ENCODE data around the gene ACAN.

DNA sequence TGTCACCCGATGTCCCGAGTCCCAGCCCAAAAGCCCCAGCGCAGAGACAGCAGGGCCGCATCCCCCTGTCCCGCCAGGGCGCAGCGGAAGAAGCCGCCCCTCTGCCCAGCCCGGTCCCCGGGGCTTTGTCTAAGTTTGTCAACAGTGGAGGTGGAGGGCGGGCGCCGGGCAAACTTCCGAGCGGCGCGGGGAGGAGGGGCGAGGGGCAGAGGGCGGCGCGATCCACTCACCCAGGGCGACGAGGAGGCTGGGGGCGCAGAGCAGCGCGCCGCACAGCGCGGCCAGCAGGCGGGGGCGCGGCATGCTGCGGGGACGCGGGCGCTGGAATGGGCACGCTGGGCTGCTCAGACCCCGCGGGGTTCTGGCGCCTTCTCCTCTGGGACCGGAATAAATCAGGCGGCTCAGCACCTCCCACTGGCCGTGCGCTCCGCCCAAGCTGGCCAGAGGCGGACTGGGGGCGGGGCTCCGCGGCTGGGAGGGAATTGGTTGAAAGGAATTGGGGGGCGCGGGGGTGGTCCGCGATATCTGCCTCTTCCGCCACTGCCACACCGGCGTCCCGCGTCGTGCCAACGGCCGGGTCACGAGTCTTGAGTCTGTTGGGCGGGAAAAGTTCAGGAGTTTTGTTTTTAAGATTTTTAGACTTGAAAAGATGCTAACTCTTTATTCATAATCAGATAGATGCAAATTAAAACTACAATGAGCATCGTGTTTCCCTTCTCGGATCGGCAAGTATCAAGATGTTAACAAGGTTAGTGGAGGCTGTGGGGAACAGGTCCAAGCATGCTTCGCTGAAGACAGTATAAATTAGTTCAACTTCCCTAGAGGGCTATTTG lies 110.0 kb downstream of the ACAN start, which contains the start of gene MFGE8:
- TF ChIP-seq, protein P1, sequence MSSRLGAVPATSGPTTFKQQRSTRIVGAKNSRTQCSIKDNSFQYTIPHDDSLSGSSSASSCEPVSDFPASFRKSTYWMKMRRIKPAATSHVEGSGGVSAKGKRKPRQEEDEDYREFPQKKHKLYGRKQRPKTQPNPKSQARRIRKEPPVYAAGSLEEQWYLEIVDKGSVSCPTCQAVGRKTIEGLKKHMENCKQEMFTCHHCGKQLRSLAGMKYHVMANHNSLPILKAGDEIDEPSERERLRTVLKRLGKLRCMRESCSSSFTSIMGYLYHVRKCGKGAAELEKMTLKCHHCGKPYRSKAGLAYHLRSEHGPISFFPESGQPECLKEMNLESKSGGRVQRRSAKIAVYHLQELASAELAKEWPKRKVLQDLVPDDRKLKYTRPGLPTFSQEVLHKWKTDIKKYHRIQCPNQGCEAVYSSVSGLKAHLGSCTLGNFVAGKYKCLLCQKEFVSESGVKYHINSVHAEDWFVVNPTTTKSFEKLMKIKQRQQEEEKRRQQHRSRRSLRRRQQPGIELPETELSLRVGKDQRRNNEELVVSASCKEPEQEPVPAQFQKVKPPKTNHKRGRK (CRISPR knock-in tag; IDR thresholded peaks at IDR 0.05; ENCODE audit: borderline replicate concordance), result no peak
- TF ChIP-seq, protein P2, sequence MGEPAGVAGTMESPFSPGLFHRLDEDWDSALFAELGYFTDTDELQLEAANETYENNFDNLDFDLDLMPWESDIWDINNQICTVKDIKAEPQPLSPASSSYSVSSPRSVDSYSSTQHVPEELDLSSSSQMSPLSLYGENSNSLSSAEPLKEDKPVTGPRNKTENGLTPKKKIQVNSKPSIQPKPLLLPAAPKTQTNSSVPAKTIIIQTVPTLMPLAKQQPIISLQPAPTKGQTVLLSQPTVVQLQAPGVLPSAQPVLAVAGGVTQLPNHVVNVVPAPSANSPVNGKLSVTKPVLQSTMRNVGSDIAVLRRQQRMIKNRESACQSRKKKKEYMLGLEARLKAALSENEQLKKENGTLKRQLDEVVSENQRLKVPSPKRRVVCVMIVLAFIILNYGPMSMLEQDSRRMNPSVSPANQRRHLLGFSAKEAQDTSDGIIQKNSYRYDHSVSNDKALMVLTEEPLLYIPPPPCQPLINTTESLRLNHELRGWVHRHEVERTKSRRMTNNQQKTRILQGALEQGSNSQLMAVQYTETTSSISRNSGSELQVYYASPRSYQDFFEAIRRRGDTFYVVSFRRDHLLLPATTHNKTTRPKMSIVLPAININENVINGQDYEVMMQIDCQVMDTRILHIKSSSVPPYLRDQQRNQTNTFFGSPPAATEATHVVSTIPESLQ (CRISPR knock-in tag; IDR thresholded peaks at IDR 0.05), result no peak
- 0 out of 2 replicates have a peak, but pooled peaks have one; percentile 21 for TF ChIP-seq NFYB (CRISPR knock-in tag; conservative IDR thresholded peaks at IDR 0.05; ENCODE audit: low read depth)
- TF ChIP-seq ZNF396 (CRISPR knock-in tag; IDR thresholded peaks at IDR 0.05; ENCODE audit: borderline replicate concordance), result no peak
- 0 out of 2 replicates have a peak, but pooled peaks have one; percentile 57 for TF ChIP-seq SMAD4 (CRISPR knock-in tag; IDR thresholded peaks at IDR 0.05)
- TF ChIP-seq, protein P3, sequence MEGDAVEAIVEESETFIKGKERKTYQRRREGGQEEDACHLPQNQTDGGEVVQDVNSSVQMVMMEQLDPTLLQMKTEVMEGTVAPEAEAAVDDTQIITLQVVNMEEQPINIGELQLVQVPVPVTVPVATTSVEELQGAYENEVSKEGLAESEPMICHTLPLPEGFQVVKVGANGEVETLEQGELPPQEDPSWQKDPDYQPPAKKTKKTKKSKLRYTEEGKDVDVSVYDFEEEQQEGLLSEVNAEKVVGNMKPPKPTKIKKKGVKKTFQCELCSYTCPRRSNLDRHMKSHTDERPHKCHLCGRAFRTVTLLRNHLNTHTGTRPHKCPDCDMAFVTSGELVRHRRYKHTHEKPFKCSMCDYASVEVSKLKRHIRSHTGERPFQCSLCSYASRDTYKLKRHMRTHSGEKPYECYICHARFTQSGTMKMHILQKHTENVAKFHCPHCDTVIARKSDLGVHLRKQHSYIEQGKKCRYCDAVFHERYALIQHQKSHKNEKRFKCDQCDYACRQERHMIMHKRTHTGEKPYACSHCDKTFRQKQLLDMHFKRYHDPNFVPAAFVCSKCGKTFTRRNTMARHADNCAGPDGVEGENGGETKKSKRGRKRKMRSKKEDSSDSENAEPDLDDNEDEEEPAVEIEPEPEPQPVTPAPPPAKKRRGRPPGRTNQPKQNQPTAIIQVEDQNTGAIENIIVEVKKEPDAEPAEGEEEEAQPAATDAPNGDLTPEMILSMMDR (IDR thresholded peaks at IDR 0.05), result no peak
- TF ChIP-seq SMAD3 (CRISPR knock-in tag; IDR thresholded peaks at IDR 0.05; ENCODE audit: borderline replicate concordance), result no peak

Data from WTC11 (cell line).